Stimulated activated CD4-positive, alpha-beta T cell treated with anti-CD3 and anti-CD28 coated beads, Interleukin-1b, Interleukin-23, amount 100 ng/mL, for 4 hours (primary cell): ENCODE measurements around the gene DLGAP1.
A peak's percentile ranks its signal among the peaks of the same experiment; 100 is the strongest.

ENCODE experiments used
- DNase-seq, 2 donors: peaks; one replicate each; pipeline ENCODE4 v3.0.0-alpha.2; 2020; ENCODE audit warnings: low read depth in 2 of 2

The DLGAP1 gene

GRCh38 chr18:4172196-4173100 is 282.7 kb downstream of the DLGAP1 start:
- no peak for DNase-seq

- DNase-seq, result no peak
These were observed 297.8 kb downstream of the DLGAP1 start for GRCh38 chr18:4157352-4157751.

- no peak for DNase-seq
These were observed 308.3 kb downstream of the DLGAP1 start for GRCh38 chr18:4146797-4147196.

- DNase-seq, result no peak
These were observed 310.9 kb downstream of the DLGAP1 start for GRCh38 chr18:4144201-4144600.

- DNase-seq, result no peak
These were observed 311.5 kb downstream of the DLGAP1 start for GRCh38 chr18:4143585-4143984.

- no peak for DNase-seq
These were observed 312.2 kb downstream of the DLGAP1 start for GRCh38 chr18:4142876-4143275.

- DNase-seq, result no peak
These were observed 320.4 kb downstream of the DLGAP1 start for GRCh38 chr18:4134700-4135099.

- DNase-seq, result no peak
These were observed 324.1 kb downstream of the DLGAP1 start for GRCh38 chr18:4130734-4131719.

- DNase-seq, result no peak
These were observed 328.2 kb downstream of the DLGAP1 start for GRCh38 chr18:4126939-4127338.

- DNase-seq, result no peak
These were observed 329.4 kb downstream of the DLGAP1 start for GRCh38 chr18:4125627-4126230.

- no peak for DNase-seq
These were observed 329.9 kb downstream of the DLGAP1 start for GRCh38 chr18:4125224-4125623.

- DNase-seq, result no peak
These were observed 335.3 kb downstream of the DLGAP1 start for GRCh38 chr18:4119813-4120212.

GRCh38 chr18:4119127-4119648 is 335.9 kb downstream of the DLGAP1 start:
- no peak for DNase-seq

- no peak for DNase-seq
These were observed 347.1 kb downstream of the DLGAP1 start for GRCh38 chr18:4108016-4108415.

- DNase-seq, result no peak
These were observed 348.0 kb downstream of the DLGAP1 start for GRCh38 chr18:4107049-4107467.

- peak; percentile 32 to 52 for DNase-seq
These were observed 348.6 kb downstream of the DLGAP1 start for GRCh38 chr18:4106407-4107033.

GRCh38 chr18:4102901-4103300 is 352.2 kb downstream of the DLGAP1 start:
- no peak for DNase-seq

GRCh38 chr18:4101009-4101408 is 354.1 kb downstream of the DLGAP1 start:
- DNase-seq, result no peak

- DNase-seq, result no peak
These were observed 358.6 kb downstream of the DLGAP1 start for GRCh38 chr18:4096486-4096885.

GRCh38 chr18:4093676-4094075 is 361.4 kb downstream of the DLGAP1 start:
- DNase-seq, result no peak

GRCh38 chr18:4084382-4084900 is 370.7 kb downstream of the DLGAP1 start:
- DNase-seq, result no peak
